Pancreas (tissue), 10 donors: Measurements from ENCODE around the gene ETNK2. TPM values are rescaled to one million over a fixed set of nuclear protein-coding genes. Genes with fewer than 3 reads are reported as not detected.

Experiments
- ATAC-seq, 4 donors: fragments of 200-7000 bp; cut with Tn5 transposase; one replicate each; pipeline versions ENCODE4 v1.8.0 to v1.9.1; 2020; ENCODE audit warnings: mild to moderate bottlenecking in 4 of 4, moderate library complexity in 4 of 4
- DNase-seq, 6 donors: peaks; one replicate each; pipeline ENCODE4 v3.0.0-alpha.2; 2020
- FAIRE-seq: peaks from 2 replicates; lab custom pipeline; 2012; peaks lifted over from hg19 to GRCh38; lab: Jason Lieb, UNC
- H3K27ac ChIP-seq, 4 donors: fragments of 200-600 bp; sonication (generic); 1 replicate in 3 of 4; 2 replicates in 1 of 4; pipeline versions ENCODE4 v1.5.0 to v1.8.0; 2020
- H3K27me3 ChIP-seq, 4 donors: fragments of 200-600 bp; one replicate each; pipeline ENCODE4 v1.8.0; 2021
- H3K36me3 ChIP-seq, 3 donors: fragments of 200-600 bp; sonication (generic) in 1 of 3; one replicate each; pipeline versions ENCODE4 v1.5.0 to v1.8.0; 2020 to 2021
- H3K4me1 ChIP-seq, 3 donors: fragments of 200-600 bp; one replicate each; pipeline ENCODE4 v1.8.0; 2021
- H3K4me3 ChIP-seq, 4 donors: fragments of 200-600 bp; sonication (generic) in 2 of 4; one replicate each; pipeline versions ENCODE4 v1.5.0 to v1.8.0; 2020 to 2021
- H3K9me3 ChIP-seq, 4 donors: fragments of 200-600 bp; one replicate each; pipeline ENCODE4 v1.8.0; 2021
- CTCF ChIP-seq, 4 donors: fragments of 200-600 bp; sonication (generic) in 3 of 4; IDR thresholded peaks; one replicate each; pipeline versions ENCODE4 v1.5.0 to v1.8.0; 2021; ENCODE audit warnings: antibody characterized with exemption in 4 of 4
- WGBS, 2 donors: extraction: QIAGEN DNeasy Blood & Tissue Kit; methylation state at CpG; one replicate each; pipeline ENCODE4 v1.1.7; 2013; 5-methylcytosine and 5-hydroxymethylcytosine counted together
- intact Hi-C, 3 donors: fragments of 100-400 bp; cut with DNase I; formaldehyde crosslinking; loops; one replicate each; pipeline versions ENCODE4 v1.11.1 to v1.14.2; 2022
- polyA plus RNA-seq, 2 donors: library from polyadenylated mRNA; stranded (reverse); fragments of 200-250 nt; gene quantifications; one replicate each; pipeline ENCODE4 v1.2.3, GENCODE V29; 2013
- total RNA-seq, 6 donors: library from RNA; stranded (reverse); fragmentation: NEBNext Ultra II Directional in 4 of 6; extraction: Animal tissue kit (Norgen Biotek cat#: 25700) in 4 of 6; gene quantifications; one replicate each; pipeline versions ENCODE4 v1.2.1 to v1.2.4, GENCODE V29; 2021 to 2023
- donor health status: healthy with polysubstance abuse.
- donor health status: DM: no; HTN: no; CAD: no; lungs with moderate emphysema.
- donor health status: DM: no; HTN: no; CAD: no.
- donor health status: control.
- donor health status: control.
- donor health status: Bipolar disorder and iron deficiency.
- donor health status: DM: yes; HTN: yes; CAD: no.
- donor health status: DM: no; HTN: no; CAD: no.
- donor health status: DM: no; HTN: no; CAD: no.
- donor health status: DM: yes; HTN: yes; CAD: no.

The ETNK2 gene
- total RNA-seq (1 to 10 TPM; 3.8 to 9.5 (median 6.9) TPM), polyA plus RNA-seq (10 to 100 TPM in 1 of 2 donors, 1 to 10 TPM in 1; 5.4 to 15.5 TPM)

DNA sequence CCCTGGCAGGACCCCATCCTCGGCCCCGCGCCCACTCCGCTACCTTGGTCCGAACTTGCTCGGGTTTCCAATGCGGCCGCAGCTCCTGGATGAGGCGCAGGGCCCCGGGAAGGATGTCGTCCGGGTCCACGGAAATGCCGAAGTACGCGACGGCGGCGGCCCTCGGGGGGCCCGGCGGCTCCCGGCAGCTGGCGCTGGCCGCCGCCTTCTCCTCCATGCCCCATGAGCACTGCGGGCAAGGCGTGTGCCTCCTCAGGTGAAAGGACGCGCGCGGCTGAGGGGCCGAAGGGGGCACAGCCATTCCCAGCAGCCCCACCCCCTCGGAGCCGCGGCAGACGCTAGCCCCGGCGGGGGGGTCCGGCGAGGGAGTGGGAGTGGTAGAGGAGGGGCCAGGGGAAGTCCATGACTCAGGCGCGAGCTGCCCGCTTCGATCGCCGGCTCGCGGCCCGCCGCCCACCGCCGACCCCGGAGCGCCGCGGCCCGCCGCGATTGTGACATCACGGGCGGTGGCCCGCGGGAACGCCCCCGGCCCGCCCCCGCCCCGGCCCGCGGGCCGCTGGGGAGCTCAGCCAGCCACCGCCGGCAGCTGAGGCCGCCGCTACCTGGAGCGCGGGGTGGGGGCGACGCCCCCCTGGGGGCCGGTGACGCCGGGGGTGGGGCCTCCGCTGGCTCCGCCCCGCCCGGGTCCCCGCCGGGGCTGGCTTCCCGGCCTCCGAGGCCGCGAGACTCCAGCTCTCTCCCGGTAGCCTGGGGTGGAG lies at the start of gene ETNK2:
TSS of gene ETNK2 (minus strand) at position 493 of the 758 bp plus-strand sequence. CDS start at position 301, 192 bp downstream.
- Histone ChIP-seq H3K27ac (peak within 1 kb of the TSS in 3 of 4 donors; percentile 31 to 69 (median 48)), H3K4me1 (no peaks in the 10 kb centered on the region), H3K9me3 (no peaks in the 10 kb centered on the region), H3K4me3 (peak within 1 kb of the TSS; percentile 57 to 84 (median 76)), H3K36me3 (no peaks in the 10 kb centered on the region), H3K27me3 (no peaks in the 10 kb centered on the region)
- DNase-seq (peak; percentile 64 to 87 (median 74)), ATAC-seq (peak; percentile 68 to 86 (median 82)), FAIRE-seq (no peak)
- intact Hi-C loops: no loop called here
- WGBS, 2 donors: 0 to 1% methylated on average over 32 to 94 of the region's 94 CpGs
- TF ChIP-seq CTCF (IDR thresholded peaks at IDR 0.05): no peak

DNA sequence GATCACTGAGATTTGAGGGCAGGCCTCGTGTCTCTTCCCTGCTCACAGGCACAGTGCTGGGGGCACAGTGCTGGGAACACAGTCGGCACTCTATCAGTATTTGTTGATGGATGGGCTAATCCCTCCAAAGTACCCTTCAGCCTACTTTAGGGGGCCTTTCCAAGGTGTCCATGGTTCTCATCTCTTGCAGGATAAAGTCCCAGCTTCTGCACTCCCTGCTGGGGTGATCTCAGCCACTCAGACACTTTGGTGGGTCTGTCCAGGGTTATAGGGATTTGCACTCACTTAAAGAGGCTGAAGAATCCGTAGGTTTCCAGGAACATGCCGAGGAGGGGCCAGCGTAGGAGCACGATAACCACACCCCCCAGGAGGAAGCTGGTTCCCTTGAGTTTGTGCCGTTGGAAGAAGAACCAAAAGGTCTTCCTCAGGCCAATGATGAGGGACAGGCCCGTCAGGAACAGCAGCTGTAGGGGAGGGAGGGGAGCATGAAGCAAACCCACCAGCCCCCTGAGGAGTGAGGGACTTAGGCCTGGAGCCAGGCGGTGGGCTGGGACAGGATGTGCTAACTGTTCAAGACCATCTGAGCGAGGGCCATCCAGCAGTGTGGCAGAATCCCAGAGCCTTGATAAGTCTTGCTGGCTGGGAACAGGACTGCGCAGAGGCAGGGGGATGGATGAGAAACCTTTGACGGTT lies 49.6 kb upstream of the ETNK2 start:
- WGBS, 2 donors: 85 to 86% methylated on average over 12 of the region's 12 CpGs
- no peak overlapping the region for H3K27ac ChIP-seq
- FAIRE-seq: no peak
- intact Hi-C loops: no loop called here
- H3K9me3 ChIP-seq: no peaks in the 10 kb centered on the region
- H3K4me3 ChIP-seq: no peak overlapping the region
- DNase-seq: peak in 1 of 6 donors; percentile 32
- TF ChIP-seq CTCF (IDR thresholded peaks at IDR 0.05): no peak
- H3K27me3 ChIP-seq: no peaks in the 10 kb centered on the region
- H3K4me1 ChIP-seq: no peaks in the 10 kb centered on the region
- no peak for ATAC-seq
- no peaks in the 10 kb centered on the region for H3K36me3 ChIP-seq

- WGBS, 2 donors: 80 to 81% methylated on average over 9 of the region's 9 CpGs
- intact Hi-C loops: no loop called here
- TF ChIP-seq CTCF (IDR thresholded peaks at IDR 0.05): no peak
- Histone ChIP-seq H3K4me3 (no peak overlapping the region), H3K27me3 (no peaks in the 10 kb centered on the region), H3K27ac (no peak overlapping the region), H3K9me3 (no peaks in the 10 kb centered on the region), H3K36me3 (no peaks in the 10 kb centered on the region), H3K4me1 (no peaks in the 10 kb centered on the region)
- FAIRE-seq (no peak), DNase-seq (peak in 1 of 6 donors; percentile 43), ATAC-seq (no peak)
These were observed 47.7 kb upstream of the ETNK2 start for GRCh38 chr1:204199579-204199978.

- ATAC-seq (peak; percentile 20 to 75 (median 50)), FAIRE-seq (no peak), DNase-seq (peak in 2 of 6 donors; percentile 40 to 49)
- Histone ChIP-seq H3K9me3 (no peaks in the 10 kb centered on the region), H3K4me3 (no peak overlapping the region), H3K36me3 (no peaks in the 10 kb centered on the region), H3K4me1 (no peaks in the 10 kb centered on the region), H3K27me3 (no peaks in the 10 kb centered on the region), H3K27ac (no peak overlapping the region)
- intact Hi-C loops: no loop called here
- TF ChIP-seq CTCF (IDR thresholded peaks at IDR 0.05): no peak
- 58 to 69% methylated on average over 18 of the region's 18 CpGs for WGBS, 2 donors
These were observed 46.8 kb upstream of the ETNK2 start for GRCh38 chr1:204198348-204199340.
